HepG2 (cell line): Measurements from ENCODE around the gene THEM5. TPM values are rescaled to one million over a fixed set of nuclear protein-coding genes. Genes with fewer than 3 reads are reported as not detected.

Source experiments
- ATAC-seq: fragments of 200-7000 bp; cut with Tn5 transposase; 3 replicates; pipeline ENCODE4 v1.9.1; 2020; ENCODE audit warnings: mild to moderate bottlenecking, moderate library complexity
- BruUV-seq: library from RNA; stranded (reverse); fragments of 400-500 nt; replicated peaks from 2 replicates; lab custom pipeline; 2021; lab: Mats Ljungman, UMichigan
- CTCF ChIA-PET: fragments of 300-600 bp; formaldehyde crosslinking; extraction: SDS; loops from one replicate; lab custom pipeline; 2021; ENCODE audit warnings: low total read pairs, inconsistent platforms, low intra/inter-chr PET ratio; lab: Yijun Ruan, JAX
- POLR2A ChIA-PET: fragments of 350-600 bp; sonication (Branson Sonifier 250); formaldehyde crosslinking; loops from one replicate; lab custom pipeline; 2020; ENCODE audit warnings: antibody characterized with exemption, inconsistent platforms; lab: Yijun Ruan, JAX
- DNase-seq: peaks from one replicate; pipeline ENCODE4 v3.0.0-alpha.2; 2015; ENCODE audit warnings: low spot score
- FAIRE-seq: peaks from 3 replicates; lab custom pipeline; 2011; peaks lifted over from hg19 to GRCh38; lab: Jason Lieb, UNC
- H2AFZ ChIP-seq: one replicate; pipeline ENCODE4 v1.6.1; 2011; ENCODE audit warnings: low read length, inconsistent platforms
- H3K27ac ChIP-seq: fragments of 300-600 bp; 3 replicates; pipeline ENCODE4 v1.8.0; 2011; ENCODE audit warnings: mixed run types, mild to moderate bottlenecking, mixed read lengths, low read length, inconsistent platforms; ENCODE audit not compliant: insufficient read depth; ENCODE audit errors: extremely low read length
- H3K27me3 ChIP-seq, 2 experiments: fragments of 200-600 bp in 1 of 2; 2 replicates in 1 of 2; 3 replicates in 1 of 2; pipeline versions ENCODE4 v1.6.0 to v1.8.0; 2011; ENCODE audit warnings: low read length in 2 of 2, mild to moderate bottlenecking in 2 of 2, moderate library complexity in 2 of 2, inconsistent platforms in 1 of 2; ENCODE audit not compliant: insufficient read depth in 2 of 2, control insufficient read depth in 1 of 2
- H3K36me3 ChIP-seq, 2 experiments: fragments of 200-600 bp in 1 of 2; replicated peaks in 1 of 2; 2 replicates in 1 of 2; 3 replicates in 1 of 2; pipeline versions ENCODE4 v1.5.1 to v1.8.0; 2011; ENCODE audit warnings: low read length in 2 of 2, inconsistent platforms in 1 of 2; ENCODE audit not compliant: insufficient read depth in 2 of 2, control insufficient read depth in 1 of 2
- H3K4me1 ChIP-seq: 2 replicates; pipeline ENCODE4 v1.5.1; 2012; ENCODE audit warnings: low read length, inconsistent platforms; ENCODE audit not compliant: insufficient read depth
- H3K4me2 ChIP-seq: 2 replicates; pipeline ENCODE4 v1.6.0; 2011; ENCODE audit warnings: low read depth, low read length, inconsistent platforms
- H3K4me3 ChIP-seq, 3 experiments: fragments of 200-600 bp in 1 of 3; sonication (generic), shearing (Covaris generic) in 1 of 3; replicated peaks in 1 of 3; 2 replicates each; pipeline ENCODE4 v1.5.1; 2011 to 2016; ENCODE audit warnings: low read length in 3 of 3, inconsistent platforms in 2 of 3, low read depth in 2 of 3, mild to moderate bottlenecking in 2 of 3, control low read depth in 1 of 3, mixed read lengths in 1 of 3; ENCODE audit not compliant: insufficient read depth in 1 of 3
- H3K79me2 ChIP-seq: one replicate; pipeline ENCODE4 v1.6.1; 2011; ENCODE audit warnings: low read length, inconsistent platforms; ENCODE audit not compliant: insufficient read depth
- H3K9ac ChIP-seq: 2 replicates; pipeline ENCODE4 v1.6.0; 2011; ENCODE audit warnings: mild to moderate bottlenecking, low read depth, low read length, inconsistent platforms; ENCODE audit not compliant: insufficient read depth
- H3K9me3 ChIP-seq: 2 replicates; pipeline ENCODE4 v1.5.1; 2012; ENCODE audit warnings: mild to moderate bottlenecking, low read length
- H4K20me1 ChIP-seq: 2 replicates; pipeline ENCODE4 v1.6.0; 2011; ENCODE audit warnings: inconsistent platforms, mild to moderate bottlenecking, low read length, moderate library complexity; ENCODE audit not compliant: insufficient read depth
- CREB3 ChIP-seq: sonication (generic); formaldehyde crosslinking; IDR thresholded peaks from 2 replicates; pipeline ENCODE4 v1.5.0; 2020; ENCODE audit warnings: missing genetic modification reagents
- CREBL2 ChIP-seq: sonication (generic); formaldehyde crosslinking; IDR thresholded peaks from 2 replicates; pipeline ENCODE4 v1.8.1; 2023; ENCODE audit warnings: missing genetic modification reagents, mild to moderate bottlenecking, borderline replicate concordance
- FOXO1 ChIP-seq: sonication (generic); formaldehyde crosslinking; IDR thresholded peaks from 2 replicates; pipeline ENCODE4 v1.4.0; 2020; ENCODE audit warnings: missing genetic modification reagents
- FOXP4 ChIP-seq: sonication (generic); formaldehyde crosslinking; IDR thresholded peaks from 2 replicates; pipeline ENCODE4 v1.4.0; 2020; ENCODE audit warnings: missing genetic modification reagents
- GABPA ChIP-seq, 2 experiments: IDR thresholded peaks; 2 replicates each; pipeline ENCODE4 v1.6.1; 2011 to 2016; ENCODE audit warnings: low read depth in 2 of 2, low read length in 1 of 2, missing biosample characterization in 1 of 2, missing genetic modification characterization in 1 of 2
- HNRNPL ChIP-seq: fragments of 200-400 bp; formaldehyde crosslinking; IDR thresholded peaks from 2 replicates; pipeline ENCODE4 v1.6.1; 2017; ENCODE audit warnings: mild to moderate bottlenecking, low read depth, low read length
- NFAT5 ChIP-seq: sonication (generic); formaldehyde crosslinking; IDR thresholded peaks from 2 replicates; pipeline ENCODE4 v1.4.0; 2020; ENCODE audit warnings: missing genetic modification reagents
- NPAS2 ChIP-seq: sonication (generic); formaldehyde crosslinking; IDR thresholded peaks from 2 replicates; pipeline ENCODE4 v1.8.0; 2022; ENCODE audit warnings: mild to moderate bottlenecking, missing genetic modification reagents, borderline replicate concordance
- RXRA ChIP-seq: sonication (generic); formaldehyde crosslinking; IDR thresholded peaks from 2 replicates; pipeline ENCODE4 v1.5.1; 2020; ENCODE audit warnings: missing genetic modification reagents
- ZHX1 ChIP-seq: sonication (generic); formaldehyde crosslinking; IDR thresholded peaks from 2 replicates; pipeline ENCODE4 v1.8.1; 2022; ENCODE audit warnings: low read depth, mild to moderate bottlenecking, missing genetic modification reagents
- ZNF724P ChIP-seq: sonication (generic); formaldehyde crosslinking; IDR thresholded peaks from 2 replicates; pipeline ENCODE4 v1.8.0; 2022; ENCODE audit warnings: missing genetic modification reagents, borderline replicate concordance
- WGBS: methylation state at CpG from one replicate; pipeline ENCODE4 v1.1.6; 2017; ENCODE audit warnings: low lambda C conversion rate; 5-methylcytosine and 5-hydroxymethylcytosine counted together
- in situ Hi-C: cut with HindIII; loops from 2 replicates; pipeline ENCODE4 v1.10.0; 2017; ENCODE audit warnings: low pct_unique_long_range_greater_than_20kb; ENCODE audit not compliant: extremely low pct_ligation_motif_present
- intact Hi-C: fragments of 100-400 bp; cut with micrococcal nuclease; formaldehyde crosslinking; loops from one replicate; pipeline ENCODE4 v1.10.0; 2022; ENCODE audit not compliant: unreplicated experiment
- polyA plus RNA-seq, 8 experiments: library from polyadenylated mRNA; depleted of rRNA in 3 of 8; stranded (reverse) in 7 of 8; unstranded in 1 of 8; fragments of >200 nt; fragmentation: Illumina TruSeq in 4 of 8; extraction: Trizol in 4 of 8; gene quantifications; 2 replicates each; pipeline versions ENCODE4 v1.2.1 to v1.2.3, GENCODE V29; 2011 to 2016; ENCODE audit warnings: low read depth in 4 of 8, missing spikeins in 1 of 8, mixed read lengths in 1 of 8; ENCODE audit not compliant: insufficient read depth in 1 of 8
- total RNA-seq, 5 experiments: library from RNA; depleted of rRNA; stranded (reverse); fragments of >200 nt; fragmentation: Illumina TruSeq; extraction: Trizol; gene quantifications; 2 replicates each; pipeline ENCODE4 v1.2.3, GENCODE V29; 2016; ENCODE audit warnings: low read depth in 1 of 5

Gene THEM5
- total and polyA plus RNA-seq, 2 of the 13 experiments (the other 11 are each of a cell fraction or from before 2014, with no cell fraction given) = not detected

- POLR2A ChIA-PET = no interaction called here
- H3K4me3 ChIP-seq = no peak overlapping the region
- H3K4me1 ChIP-seq = peaks cover 5% of the 10 kb centered on the region; the same call in 1 of the 2 replicates
- intact Hi-C loops = no loop called here
- no peak for DNase-seq
- H3K4me2 ChIP-seq = no peak overlapping the region
- 97% methylated on average over 9 of the region's 9 CpGs for WGBS
- ATAC-seq = no peak
- H3K27ac ChIP-seq = no peak overlapping the region
- in situ Hi-C loops = no loop called here
- BruUV-seq = no TSS peak
- H3K79me2 ChIP-seq = no peaks in the 10 kb centered on the region
- no peak overlapping the region for H2AFZ ChIP-seq
- H3K27me3 ChIP-seq = no peaks in the 10 kb centered on the region
- CTCF ChIA-PET = no interaction called here
- H3K9me3 ChIP-seq = no peaks in the 10 kb centered on the region
- FAIRE-seq = no peak
- H4K20me1 ChIP-seq = no peaks in the 10 kb centered on the region
- peaks cover 7 to 11% of the 10 kb centered on the region in 2 experiments; a peak in 2 of 5 replicates for H3K36me3 ChIP-seq
- H3K9ac ChIP-seq = no peak overlapping the region
- TF ChIP-seq FOXP4 (CRISPR knock-in tag) = no peak
- no peak for TF ChIP-seq NPAS2 (CRISPR knock-in tag)
- no peak for TF ChIP-seq CREB3 (CRISPR knock-in tag)
- no peak for TF ChIP-seq ZHX1
- no peak for TF ChIP-seq CREBL2 (CRISPR knock-in tag)
- no peak for TF ChIP-seq ZNF724P (CRISPR knock-in tag)
- no peak for TF ChIP-seq GABPA (IDR thresholded peaks at IDR 0.05; ENCODE audit: low read depth, low read length)
- no peak for TF ChIP-seq GABPA (CRISPR knock-in tag; IDR thresholded peaks at IDR 0.05; ENCODE audit: low read depth)
- no peak for TF ChIP-seq RXRA (CRISPR knock-in tag)
- TF ChIP-seq FOXO1 = no peak
- no peak for TF ChIP-seq NFAT5 (CRISPR knock-in tag)
- no peak for TF ChIP-seq HNRNPL
These were observed 39.8 kb upstream of the THEM5 start for GRCh38 chr1:151893176-151893924.
